ENCODE measurements around the gene C1orf53. TPM values are rescaled to one million over a fixed set of nuclear protein-coding genes. Genes with fewer than 3 reads are reported as not detected.
A peak's percentile ranks its signal among the peaks of the same experiment; 100 is the strongest.

C1orf53 gene
- polyA plus RNA-seq, 1 donor from 2014 or later = 2.6 TPM

DNA sequence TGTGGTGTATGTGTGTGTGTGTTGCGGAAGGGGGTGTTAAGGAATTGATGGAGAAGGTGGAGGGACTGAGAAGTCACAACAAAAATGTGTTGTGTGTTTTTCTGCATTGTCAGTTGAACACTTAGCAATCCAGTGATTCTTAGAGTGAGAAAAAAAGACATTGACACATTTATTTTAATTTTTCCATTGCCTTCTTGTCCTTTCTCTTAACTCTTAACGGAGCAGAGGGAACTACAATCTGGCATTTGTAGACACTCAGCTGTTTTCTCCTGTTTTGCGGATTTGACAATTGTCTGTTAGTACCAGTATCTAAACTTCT lies 725 bp downstream of the C1orf53 start:
- Histone ChIP-seq H3K79me2 (replicated peaks; ENCODE audit: insufficient read depth, low read length) (no peaks in the 10 kb centered on the region), H4K20me1 (ENCODE audit: insufficient read depth) (no peaks in the 10 kb centered on the region), H2AFZ (ENCODE audit: low read depth, low read length) (peak overlapping the region; percentile 75), H3K9ac (ENCODE audit: low read length) (peak overlapping the region; percentile 79), H3K9me2 (ENCODE audit: insufficient read depth, low read length) (no peaks in the 10 kb centered on the region), H3K4me3 (ENCODE audit: low read length) (peak overlapping the region; percentile 68), H3K4me2 (ENCODE audit: low read length) (peak overlapping the region; percentile 29), H3F3A (ENCODE audit: insufficient read depth, low read length, poor library complexity, severe bottlenecking) (no peaks in the 10 kb centered on the region), H3K9me3 (ENCODE audit: low read length) (no peaks in the 10 kb centered on the region), H3K27me3 (ENCODE audit: insufficient read depth, low read depth, low read length) (peaks cover 50% of the 10 kb centered on the region), H3K36me3 (ENCODE audit: insufficient read depth, low read length) (no peaks in the 10 kb centered on the region), H3K27ac (ENCODE audit: low read length) (no peak overlapping the region)
- TF ChIP-seq SMC3 (conservative IDR thresholded peaks at IDR 0.05; ENCODE audit: poor library complexity) = no peak
- no peak for TF ChIP-seq MXI1 (conservative IDR thresholded peaks at IDR 0.05; ENCODE audit: poor library complexity, severe bottlenecking)
- TF ChIP-seq RAD21 (conservative IDR thresholded peaks at IDR 0.05) = no peak
- TF ChIP-seq, protein P1, sequence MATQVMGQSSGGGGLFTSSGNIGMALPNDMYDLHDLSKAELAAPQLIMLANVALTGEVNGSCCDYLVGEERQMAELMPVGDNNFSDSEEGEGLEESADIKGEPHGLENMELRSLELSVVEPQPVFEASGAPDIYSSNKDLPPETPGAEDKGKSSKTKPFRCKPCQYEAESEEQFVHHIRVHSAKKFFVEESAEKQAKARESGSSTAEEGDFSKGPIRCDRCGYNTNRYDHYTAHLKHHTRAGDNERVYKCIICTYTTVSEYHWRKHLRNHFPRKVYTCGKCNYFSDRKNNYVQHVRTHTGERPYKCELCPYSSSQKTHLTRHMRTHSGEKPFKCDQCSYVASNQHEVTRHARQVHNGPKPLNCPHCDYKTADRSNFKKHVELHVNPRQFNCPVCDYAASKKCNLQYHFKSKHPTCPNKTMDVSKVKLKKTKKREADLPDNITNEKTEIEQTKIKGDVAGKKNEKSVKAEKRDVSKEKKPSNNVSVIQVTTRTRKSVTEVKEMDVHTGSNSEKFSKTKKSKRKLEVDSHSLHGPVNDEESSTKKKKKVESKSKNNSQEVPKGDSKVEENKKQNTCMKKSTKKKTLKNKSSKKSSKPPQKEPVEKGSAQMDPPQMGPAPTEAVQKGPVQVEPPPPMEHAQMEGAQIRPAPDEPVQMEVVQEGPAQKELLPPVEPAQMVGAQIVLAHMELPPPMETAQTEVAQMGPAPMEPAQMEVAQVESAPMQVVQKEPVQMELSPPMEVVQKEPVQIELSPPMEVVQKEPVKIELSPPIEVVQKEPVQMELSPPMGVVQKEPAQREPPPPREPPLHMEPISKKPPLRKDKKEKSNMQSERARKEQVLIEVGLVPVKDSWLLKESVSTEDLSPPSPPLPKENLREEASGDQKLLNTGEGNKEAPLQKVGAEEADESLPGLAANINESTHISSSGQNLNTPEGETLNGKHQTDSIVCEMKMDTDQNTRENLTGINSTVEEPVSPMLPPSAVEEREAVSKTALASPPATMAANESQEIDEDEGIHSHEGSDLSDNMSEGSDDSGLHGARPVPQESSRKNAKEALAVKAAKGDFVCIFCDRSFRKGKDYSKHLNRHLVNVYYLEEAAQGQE (IDR thresholded peaks at IDR 0.05; ENCODE audit: borderline replicate concordance) = no peak
- no peak for TF ChIP-seq EZH2 (IDR thresholded peaks at IDR 0.05; ENCODE audit: borderline replicate concordance, insufficient read depth, low read length, poor library complexity, severe bottlenecking)
- TF ChIP-seq TAF1 (IDR thresholded peaks at IDR 0.05; ENCODE audit: low read depth) = no peak
- TF ChIP-seq EP300 (conservative IDR thresholded peaks at IDR 0.05; ENCODE audit: poor library complexity, severe bottlenecking) = no peak
- TF ChIP-seq POLR2AphosphoS5 (IDR thresholded peaks at IDR 0.05) = no peak
- TF ChIP-seq, protein P2, sequence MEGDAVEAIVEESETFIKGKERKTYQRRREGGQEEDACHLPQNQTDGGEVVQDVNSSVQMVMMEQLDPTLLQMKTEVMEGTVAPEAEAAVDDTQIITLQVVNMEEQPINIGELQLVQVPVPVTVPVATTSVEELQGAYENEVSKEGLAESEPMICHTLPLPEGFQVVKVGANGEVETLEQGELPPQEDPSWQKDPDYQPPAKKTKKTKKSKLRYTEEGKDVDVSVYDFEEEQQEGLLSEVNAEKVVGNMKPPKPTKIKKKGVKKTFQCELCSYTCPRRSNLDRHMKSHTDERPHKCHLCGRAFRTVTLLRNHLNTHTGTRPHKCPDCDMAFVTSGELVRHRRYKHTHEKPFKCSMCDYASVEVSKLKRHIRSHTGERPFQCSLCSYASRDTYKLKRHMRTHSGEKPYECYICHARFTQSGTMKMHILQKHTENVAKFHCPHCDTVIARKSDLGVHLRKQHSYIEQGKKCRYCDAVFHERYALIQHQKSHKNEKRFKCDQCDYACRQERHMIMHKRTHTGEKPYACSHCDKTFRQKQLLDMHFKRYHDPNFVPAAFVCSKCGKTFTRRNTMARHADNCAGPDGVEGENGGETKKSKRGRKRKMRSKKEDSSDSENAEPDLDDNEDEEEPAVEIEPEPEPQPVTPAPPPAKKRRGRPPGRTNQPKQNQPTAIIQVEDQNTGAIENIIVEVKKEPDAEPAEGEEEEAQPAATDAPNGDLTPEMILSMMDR (IDR thresholded peaks at IDR 0.05; ENCODE audit: poor library complexity, severe bottlenecking) = no peak

DNA sequence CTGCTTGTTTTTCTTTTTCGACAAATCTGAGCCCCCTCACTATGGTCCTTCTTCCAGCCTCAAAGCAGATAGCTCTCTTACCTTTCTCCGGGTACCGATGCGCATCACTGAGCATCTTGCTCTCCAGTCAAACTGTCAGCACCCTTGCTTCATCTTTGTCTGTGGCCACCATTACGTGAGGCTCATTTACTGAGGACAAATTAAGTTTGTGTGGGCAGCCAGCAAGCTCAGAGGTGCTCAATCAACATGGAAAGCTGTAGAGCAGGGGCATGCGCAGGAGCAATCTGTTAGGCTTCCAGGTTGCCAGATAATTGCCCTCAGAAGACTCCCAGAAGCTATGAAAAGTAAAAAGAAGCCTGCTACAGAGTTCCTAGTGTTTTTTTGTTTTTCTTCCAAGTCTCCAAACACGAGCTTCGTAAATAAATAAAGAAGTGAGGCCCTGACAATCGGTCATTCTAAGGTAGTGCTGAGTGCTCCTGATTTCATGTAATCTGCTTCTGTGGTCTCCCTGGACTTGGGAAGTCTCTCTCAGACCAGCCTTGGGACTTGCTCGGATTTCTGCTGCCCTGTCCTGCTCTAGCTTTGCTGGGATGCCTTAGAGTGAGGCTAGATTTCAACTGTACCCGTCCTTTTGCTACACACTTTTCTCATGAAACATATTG lies 1.8 kb downstream of the C1orf53 start:
- no peaks in the 10 kb centered on the region for H3K9me2 ChIP-seq (ENCODE audit: insufficient read depth, low read length)
- no peaks in the 10 kb centered on the region for H3K9me3 ChIP-seq (ENCODE audit: low read length)
- TF ChIP-seq TAF1 (IDR thresholded peaks at IDR 0.05; ENCODE audit: low read depth) = no peak
- TF ChIP-seq, protein P1 (IDR thresholded peaks at IDR 0.05; ENCODE audit: borderline replicate concordance) = no peak
- no peak for TF ChIP-seq RAD21 (conservative IDR thresholded peaks at IDR 0.05)
- TF ChIP-seq EZH2 (IDR thresholded peaks at IDR 0.05; ENCODE audit: borderline replicate concordance, insufficient read depth, low read length, poor library complexity, severe bottlenecking) = no peak
- no peak for TF ChIP-seq EP300 (conservative IDR thresholded peaks at IDR 0.05; ENCODE audit: poor library complexity, severe bottlenecking)
- TF ChIP-seq MXI1 (conservative IDR thresholded peaks at IDR 0.05; ENCODE audit: poor library complexity, severe bottlenecking) = no peak
- no peak for TF ChIP-seq SMC3 (conservative IDR thresholded peaks at IDR 0.05; ENCODE audit: poor library complexity)
- TF ChIP-seq, protein P2 (IDR thresholded peaks at IDR 0.05; ENCODE audit: poor library complexity, severe bottlenecking) = no peak
- TF ChIP-seq POLR2AphosphoS5 (IDR thresholded peaks at IDR 0.05) = no peak
- peaks cover 61% of the 10 kb centered on the region for H3K27me3 ChIP-seq (ENCODE audit: insufficient read depth, low read depth, low read length)
- H4K20me1 ChIP-seq (ENCODE audit: insufficient read depth) = no peaks in the 10 kb centered on the region
- H3K79me2 ChIP-seq (replicated peaks; ENCODE audit: insufficient read depth, low read length) = no peaks in the 10 kb centered on the region
- H3K9ac ChIP-seq (ENCODE audit: low read length) = no peak overlapping the region
- no peaks in the 10 kb centered on the region for H3F3A ChIP-seq (ENCODE audit: insufficient read depth, low read length, poor library complexity, severe bottlenecking)
- H3K4me3 ChIP-seq (ENCODE audit: low read length) = no peak overlapping the region
- no peak overlapping the region for H3K4me2 ChIP-seq (ENCODE audit: low read length)
- no peak overlapping the region for H3K27ac ChIP-seq (ENCODE audit: low read length)
- H2AFZ ChIP-seq (ENCODE audit: low read depth, low read length) = no peak overlapping the region
- H3K36me3 ChIP-seq (ENCODE audit: insufficient read depth, low read length) = no peaks in the 10 kb centered on the region
